K562 (cell line): ENCODE measurements around the gene FAM117A. TPM values are rescaled to one million over a fixed set of nuclear protein-coding genes. Genes with fewer than 3 reads are reported as not detected.

Source experiments
- ASH1L ChIP-seq: fragments of 450-650 bp; IDR thresholded peaks from 2 replicates; pipeline ENCODE4 v1.6.1; 2018; ENCODE audit warnings: borderline replicate concordance, mild to moderate bottlenecking, low read depth; ENCODE audit not compliant: partially characterized antibody
- ILF3 ChIP-seq: fragments of 450-650 bp; IDR thresholded peaks from 2 replicates; pipeline ENCODE4 v1.6.1; 2018; ENCODE audit warnings: antibody characterized with exemption, mild to moderate bottlenecking, moderate library complexity, borderline replicate concordance
- NELFE ChIP-seq: IDR thresholded peaks from 2 replicates; pipeline ENCODE4 v1.6.1; 2011; ENCODE audit warnings: mild to moderate bottlenecking; ENCODE audit not compliant: insufficient read depth, insufficient read length
- PHF20 ChIP-seq: fragments of 450-650 bp; IDR thresholded peaks from 2 replicates; pipeline ENCODE4 v1.6.1; 2018; ENCODE audit not compliant: partially characterized antibody
- RBFOX2 ChIP-seq: fragments of 200-400 bp; formaldehyde crosslinking; IDR thresholded peaks from 2 replicates; pipeline ENCODE4 v1.6.1; 2017; ENCODE audit warnings: low read depth, mild to moderate bottlenecking, low read length, moderate library complexity
- SAFB ChIP-seq: fragments of 200-400 bp; formaldehyde crosslinking; IDR thresholded peaks from 2 replicates; pipeline ENCODE4 v1.6.1; 2017; ENCODE audit warnings: low read depth, low read length, borderline replicate concordance
- STAT5A ChIP-seq: IDR thresholded peaks from 2 replicates; pipeline ENCODE4 v1.6.1; 2012; ENCODE audit warnings: low read length, inconsistent platforms, borderline replicate concordance
- TCF7L2 ChIP-seq: fragments of 150-350 bp; IDR thresholded peaks from 2 replicates; pipeline ENCODE4 v1.6.1; 2016; ENCODE audit warnings: low read depth, mild to moderate bottlenecking, low read length, moderate library complexity
- ZNF311 ChIP-seq: fragments of 250-450 bp; sonication (Bioruptor Pico); IDR thresholded peaks from 2 replicates; pipeline ENCODE4 v1.4.0; 2020; ENCODE audit warnings: mild to moderate bottlenecking, moderate library complexity
- ZNF324 ChIP-seq: fragments of 250-450 bp; sonication (Bioruptor Pico); IDR thresholded peaks from 2 replicates; pipeline ENCODE4 v1.4.0; 2020; ENCODE audit warnings: mild to moderate bottlenecking
- ZSCAN32 ChIP-seq: fragments of 450-650 bp; formaldehyde crosslinking; IDR thresholded peaks from 2 replicates; pipeline ENCODE4 v1.4.0; 2020; ENCODE audit warnings: mild to moderate bottlenecking, moderate library complexity
- polyA plus RNA-seq, 8 experiments: library from polyadenylated mRNA; depleted of rRNA in 4 of 8; stranded (reverse) in 5 of 8; unstranded in 3 of 8; fragments of >200 nt; fragmentation: Nextera tagmentation in 2 of 8; fragmentation: Illumina TruSeq in 1 of 8; extraction: Ambion mirVana in 2 of 8; extraction: Trizol in 1 of 8; gene quantifications; 2 replicates each; pipeline versions ENCODE4 v1.2.1 to v1.2.3, GENCODE V29; 2011 to 2014; ENCODE audit warnings: inconsistent platforms in 1 of 8, missing spikeins in 1 of 8
- total RNA-seq, 7 experiments: library from RNA; depleted of rRNA in 6 of 7; stranded (reverse); fragments of >200 nt in 6 of 7; fragmentation: Illumina TruSeq in 2 of 7; extraction: Trizol in 2 of 7; gene quantifications; 2 replicates each; pipeline versions ENCODE4 v1.2.1 to v1.2.3, GENCODE V29; 2011 to 2021; ENCODE audit warnings: low replicate concordance in 1 of 7
- TF ChIP-seq, protein P1 (sequence below): fragments of 200-800 bp; sonication (Bioruptor generic); IDR thresholded peaks from 2 replicates; pipeline ENCODE4 v1.6.1; 2017; ENCODE audit warnings: missing genetic modification characterization, missing compliant biosample characterization
- TF ChIP-seq, protein P2 (sequence below): conservative IDR thresholded peaks from 2 replicates; pipeline ENCODE4 v1.6.1; 2011; ENCODE audit warnings: low read depth, mild to moderate bottlenecking, low read length; ENCODE audit not compliant: control insufficient read depth
- TF ChIP-seq, protein P3 (sequence below): fragments of 200-600 bp; sonication (generic); IDR thresholded peaks from one replicate; pipeline ENCODE4 v1.6.1; 2012; ENCODE audit warnings: mild to moderate bottlenecking, low read depth, low read length, inconsistent platforms

Gene FAM117A
- total and polyA plus RNA-seq, 9 of the 15 experiments (the other 6 are each of a cell fraction or from before 2014, with no cell fraction given): 3.1 to 79.7 (median 36.6) TPM

DNA sequence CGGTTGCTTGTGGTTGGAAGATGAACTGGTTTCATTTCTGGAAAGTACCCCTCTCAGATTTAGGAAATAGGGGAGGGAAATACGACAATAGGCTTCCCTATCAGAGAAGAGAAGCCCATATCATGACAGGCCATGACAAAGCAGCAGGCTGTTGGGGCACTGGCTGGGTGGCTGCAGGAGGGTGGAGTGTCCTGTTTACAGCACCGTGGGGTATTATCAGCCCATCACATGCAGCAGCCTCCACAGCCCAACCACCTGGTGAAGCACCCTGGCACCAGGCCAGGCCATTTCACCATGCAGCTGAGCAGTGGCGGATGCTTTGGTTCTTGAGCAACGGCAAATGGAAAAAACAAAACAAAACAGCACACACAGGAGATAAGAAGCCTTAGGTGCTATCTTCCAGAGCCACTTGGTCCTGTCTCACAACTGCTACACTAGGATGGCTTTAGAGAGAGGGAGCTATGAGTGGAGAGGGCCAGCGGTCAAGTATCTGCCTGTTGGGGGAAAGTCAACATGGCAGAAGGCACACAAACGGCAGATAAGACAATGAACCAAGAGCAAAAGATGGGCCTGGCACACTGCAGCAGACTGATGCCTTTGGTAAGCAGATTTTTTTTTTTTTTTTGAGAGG lies 24.2 kb downstream of the FAM117A start (continued):
- TF ChIP-seq RBFOX2: no peak
- no peak for TF ChIP-seq PHF20
- peak; percentile 46; the same call in 1 of the 2 replicates for TF ChIP-seq TCF7L2
- no peak for TF ChIP-seq ASH1L
- peak; percentile 98 for TF ChIP-seq STAT5A
- TF ChIP-seq, protein P1, sequence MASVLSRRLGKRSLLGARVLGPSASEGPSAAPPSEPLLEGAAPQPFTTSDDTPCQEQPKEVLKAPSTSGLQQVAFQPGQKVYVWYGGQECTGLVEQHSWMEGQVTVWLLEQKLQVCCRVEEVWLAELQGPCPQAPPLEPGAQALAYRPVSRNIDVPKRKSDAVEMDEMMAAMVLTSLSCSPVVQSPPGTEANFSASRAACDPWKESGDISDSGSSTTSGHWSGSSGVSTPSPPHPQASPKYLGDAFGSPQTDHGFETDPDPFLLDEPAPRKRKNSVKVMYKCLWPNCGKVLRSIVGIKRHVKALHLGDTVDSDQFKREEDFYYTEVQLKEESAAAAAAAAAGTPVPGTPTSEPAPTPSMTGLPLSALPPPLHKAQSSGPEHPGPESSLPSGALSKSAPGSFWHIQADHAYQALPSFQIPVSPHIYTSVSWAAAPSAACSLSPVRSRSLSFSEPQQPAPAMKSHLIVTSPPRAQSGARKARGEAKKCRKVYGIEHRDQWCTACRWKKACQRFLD (CRISPR knock-in tag): peak; percentile 99
- no peak for TF ChIP-seq SAFB
- TF ChIP-seq, protein P2, sequence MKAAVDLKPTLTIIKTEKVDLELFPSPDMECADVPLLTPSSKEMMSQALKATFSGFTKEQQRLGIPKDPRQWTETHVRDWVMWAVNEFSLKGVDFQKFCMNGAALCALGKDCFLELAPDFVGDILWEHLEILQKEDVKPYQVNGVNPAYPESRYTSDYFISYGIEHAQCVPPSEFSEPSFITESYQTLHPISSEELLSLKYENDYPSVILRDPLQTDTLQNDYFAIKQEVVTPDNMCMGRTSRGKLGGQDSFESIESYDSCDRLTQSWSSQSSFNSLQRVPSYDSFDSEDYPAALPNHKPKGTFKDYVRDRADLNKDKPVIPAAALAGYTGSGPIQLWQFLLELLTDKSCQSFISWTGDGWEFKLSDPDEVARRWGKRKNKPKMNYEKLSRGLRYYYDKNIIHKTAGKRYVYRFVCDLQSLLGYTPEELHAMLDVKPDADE: peak; percentile 97
- no peak for TF ChIP-seq NELFE
- TF ChIP-seq ILF3: no peak
- peak; percentile 97 for TF ChIP-seq ZNF311 (CRISPR knock-in tag)
- TF ChIP-seq ZNF324 (CRISPR knock-in tag): peak; percentile 41; the same call in 1 of the 2 replicates
- TF ChIP-seq ZSCAN32 (CRISPR knock-in tag): no peak
- TF ChIP-seq, protein P3, sequence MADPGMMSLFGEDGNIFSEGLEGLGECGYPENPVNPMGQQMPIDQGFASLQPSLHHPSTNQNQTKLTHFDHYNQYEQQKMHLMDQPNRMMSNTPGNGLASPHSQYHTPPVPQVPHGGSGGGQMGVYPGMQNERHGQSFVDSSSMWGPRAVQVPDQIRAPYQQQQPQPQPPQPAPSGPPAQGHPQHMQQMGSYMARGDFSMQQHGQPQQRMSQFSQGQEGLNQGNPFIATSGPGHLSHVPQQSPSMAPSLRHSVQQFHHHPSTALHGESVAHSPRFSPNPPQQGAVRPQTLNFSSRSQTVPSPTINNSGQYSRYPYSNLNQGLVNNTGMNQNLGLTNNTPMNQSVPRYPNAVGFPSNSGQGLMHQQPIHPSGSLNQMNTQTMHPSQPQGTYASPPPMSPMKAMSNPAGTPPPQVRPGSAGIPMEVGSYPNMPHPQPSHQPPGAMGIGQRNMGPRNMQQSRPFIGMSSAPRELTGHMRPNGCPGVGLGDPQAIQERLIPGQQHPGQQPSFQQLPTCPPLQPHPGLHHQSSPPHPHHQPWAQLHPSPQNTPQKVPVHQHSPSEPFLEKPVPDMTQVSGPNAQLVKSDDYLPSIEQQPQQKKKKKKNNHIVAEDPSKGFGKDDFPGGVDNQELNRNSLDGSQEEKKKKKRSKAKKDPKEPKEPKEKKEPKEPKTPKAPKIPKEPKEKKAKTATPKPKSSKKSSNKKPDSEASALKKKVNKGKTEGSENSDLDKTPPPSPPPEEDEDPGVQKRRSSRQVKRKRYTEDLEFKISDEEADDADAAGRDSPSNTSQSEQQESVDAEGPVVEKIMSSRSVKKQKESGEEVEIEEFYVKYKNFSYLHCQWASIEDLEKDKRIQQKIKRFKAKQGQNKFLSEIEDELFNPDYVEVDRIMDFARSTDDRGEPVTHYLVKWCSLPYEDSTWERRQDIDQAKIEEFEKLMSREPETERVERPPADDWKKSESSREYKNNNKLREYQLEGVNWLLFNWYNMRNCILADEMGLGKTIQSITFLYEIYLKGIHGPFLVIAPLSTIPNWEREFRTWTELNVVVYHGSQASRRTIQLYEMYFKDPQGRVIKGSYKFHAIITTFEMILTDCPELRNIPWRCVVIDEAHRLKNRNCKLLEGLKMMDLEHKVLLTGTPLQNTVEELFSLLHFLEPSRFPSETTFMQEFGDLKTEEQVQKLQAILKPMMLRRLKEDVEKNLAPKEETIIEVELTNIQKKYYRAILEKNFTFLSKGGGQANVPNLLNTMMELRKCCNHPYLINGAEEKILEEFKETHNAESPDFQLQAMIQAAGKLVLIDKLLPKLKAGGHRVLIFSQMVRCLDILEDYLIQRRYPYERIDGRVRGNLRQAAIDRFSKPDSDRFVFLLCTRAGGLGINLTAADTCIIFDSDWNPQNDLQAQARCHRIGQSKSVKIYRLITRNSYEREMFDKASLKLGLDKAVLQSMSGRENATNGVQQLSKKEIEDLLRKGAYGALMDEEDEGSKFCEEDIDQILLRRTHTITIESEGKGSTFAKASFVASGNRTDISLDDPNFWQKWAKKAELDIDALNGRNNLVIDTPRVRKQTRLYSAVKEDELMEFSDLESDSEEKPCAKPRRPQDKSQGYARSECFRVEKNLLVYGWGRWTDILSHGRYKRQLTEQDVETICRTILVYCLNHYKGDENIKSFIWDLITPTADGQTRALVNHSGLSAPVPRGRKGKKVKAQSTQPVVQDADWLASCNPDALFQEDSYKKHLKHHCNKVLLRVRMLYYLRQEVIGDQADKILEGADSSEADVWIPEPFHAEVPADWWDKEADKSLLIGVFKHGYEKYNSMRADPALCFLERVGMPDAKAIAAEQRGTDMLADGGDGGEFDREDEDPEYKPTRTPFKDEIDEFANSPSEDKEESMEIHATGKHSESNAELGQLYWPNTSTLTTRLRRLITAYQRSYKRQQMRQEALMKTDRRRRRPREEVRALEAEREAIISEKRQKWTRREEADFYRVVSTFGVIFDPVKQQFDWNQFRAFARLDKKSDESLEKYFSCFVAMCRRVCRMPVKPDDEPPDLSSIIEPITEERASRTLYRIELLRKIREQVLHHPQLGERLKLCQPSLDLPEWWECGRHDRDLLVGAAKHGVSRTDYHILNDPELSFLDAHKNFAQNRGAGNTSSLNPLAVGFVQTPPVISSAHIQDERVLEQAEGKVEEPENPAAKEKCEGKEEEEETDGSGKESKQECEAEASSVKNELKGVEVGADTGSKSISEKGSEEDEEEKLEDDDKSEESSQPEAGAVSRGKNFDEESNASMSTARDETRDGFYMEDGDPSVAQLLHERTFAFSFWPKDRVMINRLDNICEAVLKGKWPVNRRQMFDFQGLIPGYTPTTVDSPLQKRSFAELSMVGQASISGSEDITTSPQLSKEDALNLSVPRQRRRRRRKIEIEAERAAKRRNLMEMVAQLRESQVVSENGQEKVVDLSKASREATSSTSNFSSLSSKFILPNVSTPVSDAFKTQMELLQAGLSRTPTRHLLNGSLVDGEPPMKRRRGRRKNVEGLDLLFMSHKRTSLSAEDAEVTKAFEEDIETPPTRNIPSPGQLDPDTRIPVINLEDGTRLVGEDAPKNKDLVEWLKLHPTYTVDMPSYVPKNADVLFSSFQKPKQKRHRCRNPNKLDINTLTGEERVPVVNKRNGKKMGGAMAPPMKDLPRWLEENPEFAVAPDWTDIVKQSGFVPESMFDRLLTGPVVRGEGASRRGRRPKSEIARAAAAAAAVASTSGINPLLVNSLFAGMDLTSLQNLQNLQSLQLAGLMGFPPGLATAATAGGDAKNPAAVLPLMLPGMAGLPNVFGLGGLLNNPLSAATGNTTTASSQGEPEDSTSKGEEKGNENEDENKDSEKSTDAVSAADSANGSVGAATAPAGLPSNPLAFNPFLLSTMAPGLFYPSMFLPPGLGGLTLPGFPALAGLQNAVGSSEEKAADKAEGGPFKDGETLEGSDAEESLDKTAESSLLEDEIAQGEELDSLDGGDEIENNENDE: no peak
